Measurements from ENCODE around the gene UMODL1. TPM values are rescaled to one million over a fixed set of nuclear protein-coding genes. Genes with fewer than 3 reads are reported as not detected.

UMODL1 gene
- total and polyA plus RNA-seq, 2 experiments from 2014 or later: 0.15 to 0.47 TPM

GRCh38 chr21:42057851-42058437 is 13.2 kb upstream of the UMODL1 start:
- Histone ChIP-seq H3K27ac (peak overlapping the region; percentile 82), H2AFZ (no peak overlapping the region), H3K27me3 (no peaks in the 10 kb centered on the region), H4K20me1 (ENCODE audit: insufficient read depth, poor library complexity, severe bottlenecking) (no peaks in the 10 kb centered on the region), H3K9me3 (ENCODE audit: low read depth) (no peaks in the 10 kb centered on the region), H3K4me1 (ENCODE audit: insufficient read depth) (peaks cover 16% of the 10 kb centered on the region), H3K4me3 (no peak overlapping the region), H3K36me3 (replicated peaks; ENCODE audit: insufficient read depth, low read depth) (no peaks in the 10 kb centered on the region), H3K79me2 (no peaks in the 10 kb centered on the region), H3K9me2 (replicated peaks; ENCODE audit: insufficient read depth) (no peaks in the 10 kb centered on the region), H3K4me2 (no peak overlapping the region)
- WGBS (ENCODE audit: low lambda C conversion rate, missing lambda C conversion rate): 83% methylated on average over 11 of the region's 11 CpGs
- DNase-seq (ENCODE audit: low spot score): no peak
- TF ChIP-seq EZH2 (IDR thresholded peaks at IDR 0.05; ENCODE audit: borderline replicate concordance): no peak
- TF ChIP-seq, protein P1, sequence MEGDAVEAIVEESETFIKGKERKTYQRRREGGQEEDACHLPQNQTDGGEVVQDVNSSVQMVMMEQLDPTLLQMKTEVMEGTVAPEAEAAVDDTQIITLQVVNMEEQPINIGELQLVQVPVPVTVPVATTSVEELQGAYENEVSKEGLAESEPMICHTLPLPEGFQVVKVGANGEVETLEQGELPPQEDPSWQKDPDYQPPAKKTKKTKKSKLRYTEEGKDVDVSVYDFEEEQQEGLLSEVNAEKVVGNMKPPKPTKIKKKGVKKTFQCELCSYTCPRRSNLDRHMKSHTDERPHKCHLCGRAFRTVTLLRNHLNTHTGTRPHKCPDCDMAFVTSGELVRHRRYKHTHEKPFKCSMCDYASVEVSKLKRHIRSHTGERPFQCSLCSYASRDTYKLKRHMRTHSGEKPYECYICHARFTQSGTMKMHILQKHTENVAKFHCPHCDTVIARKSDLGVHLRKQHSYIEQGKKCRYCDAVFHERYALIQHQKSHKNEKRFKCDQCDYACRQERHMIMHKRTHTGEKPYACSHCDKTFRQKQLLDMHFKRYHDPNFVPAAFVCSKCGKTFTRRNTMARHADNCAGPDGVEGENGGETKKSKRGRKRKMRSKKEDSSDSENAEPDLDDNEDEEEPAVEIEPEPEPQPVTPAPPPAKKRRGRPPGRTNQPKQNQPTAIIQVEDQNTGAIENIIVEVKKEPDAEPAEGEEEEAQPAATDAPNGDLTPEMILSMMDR (IDR thresholded peaks at IDR 0.05; ENCODE audit: poor library complexity): no peak
- TF ChIP-seq EZH2phosphoT487 (IDR thresholded peaks at IDR 0.05; ENCODE audit: low read depth, severe bottlenecking, unreplicated experiment): no peak

GRCh38 chr21:42058631-42059111 is 12.4 kb upstream of the UMODL1 start:
- Histone ChIP-seq H3K27me3 (no peaks in the 10 kb centered on the region), H2AFZ (no peak overlapping the region), H3K79me2 (no peaks in the 10 kb centered on the region), H3K4me1 (ENCODE audit: insufficient read depth) (peaks cover 16% of the 10 kb centered on the region), H3K4me2 (no peak overlapping the region), H3K36me3 (replicated peaks; ENCODE audit: insufficient read depth, low read depth) (no peaks in the 10 kb centered on the region), H3K9me3 (ENCODE audit: low read depth) (no peaks in the 10 kb centered on the region), H3K27ac (no peak overlapping the region), H3K4me3 (no peak overlapping the region), H4K20me1 (ENCODE audit: insufficient read depth, poor library complexity, severe bottlenecking) (no peaks in the 10 kb centered on the region), H3K9me2 (replicated peaks; ENCODE audit: insufficient read depth) (no peaks in the 10 kb centered on the region)
- TF ChIP-seq EZH2phosphoT487 (IDR thresholded peaks at IDR 0.05; ENCODE audit: low read depth, severe bottlenecking, unreplicated experiment) (no peak), EZH2 (IDR thresholded peaks at IDR 0.05; ENCODE audit: borderline replicate concordance) (no peak)
- TF ChIP-seq, protein P1 (IDR thresholded peaks at IDR 0.05; ENCODE audit: poor library complexity): no peak
- WGBS (ENCODE audit: low lambda C conversion rate, missing lambda C conversion rate): 95% methylated on average over 11 of the region's 11 CpGs
- DNase-seq (ENCODE audit: low spot score): no peak

DNA sequence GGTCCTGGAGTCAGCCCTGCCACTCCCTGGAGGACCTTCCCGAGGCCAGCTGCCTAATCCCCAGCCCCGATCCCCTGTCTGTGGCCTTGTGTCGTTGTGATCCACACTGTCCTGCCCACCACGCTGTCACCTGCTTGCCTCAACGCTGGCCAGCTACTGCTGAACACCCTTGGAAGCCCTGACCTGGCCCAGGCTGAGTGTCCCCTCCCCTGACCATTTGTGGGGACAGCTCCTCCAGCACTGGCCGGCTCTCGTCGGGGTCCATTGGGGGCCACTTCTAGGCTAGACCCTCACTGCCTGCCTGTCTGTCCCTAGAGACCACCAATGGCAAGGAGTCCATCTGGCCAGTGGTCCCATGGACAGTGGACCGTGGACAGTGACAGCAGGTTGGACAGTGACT is 12.0 kb upstream of the UMODL1 start:
- Histone ChIP-seq H3K27me3 (no peaks in the 10 kb centered on the region), H2AFZ (no peak overlapping the region), H4K20me1 (ENCODE audit: insufficient read depth, poor library complexity, severe bottlenecking) (no peaks in the 10 kb centered on the region), H3K36me3 (replicated peaks; ENCODE audit: insufficient read depth, low read depth) (no peaks in the 10 kb centered on the region), H3K9me3 (ENCODE audit: low read depth) (no peaks in the 10 kb centered on the region), H3K4me1 (ENCODE audit: insufficient read depth) (peaks cover 16% of the 10 kb centered on the region), H3K4me2 (no peak overlapping the region), H3K27ac (no peak overlapping the region), H3K79me2 (no peaks in the 10 kb centered on the region), H3K4me3 (no peak overlapping the region), H3K9me2 (replicated peaks; ENCODE audit: insufficient read depth) (no peaks in the 10 kb centered on the region)
- TF ChIP-seq, protein P1 (IDR thresholded peaks at IDR 0.05; ENCODE audit: poor library complexity): no peak
- TF ChIP-seq EZH2phosphoT487 (IDR thresholded peaks at IDR 0.05; ENCODE audit: low read depth, severe bottlenecking, unreplicated experiment) (no peak), EZH2 (IDR thresholded peaks at IDR 0.05; ENCODE audit: borderline replicate concordance) (no peak)
- WGBS (ENCODE audit: low lambda C conversion rate, missing lambda C conversion rate): 93% methylated on average over 9 of the region's 9 CpGs
- no peak for DNase-seq (ENCODE audit: low spot score)
